Heart right ventricle (tissue), 16 donors: Measurements from ENCODE around the gene CCSER1. TPM values are rescaled to one million over a fixed set of nuclear protein-coding genes. Genes with fewer than 3 reads are reported as not detected.

Experiments
- ATAC-seq, 8 donors: fragments of 200-7000 bp; cut with Tn5 transposase; one replicate each; pipeline ENCODE4 v1.9.1; 2020; ENCODE audit warnings: mild to moderate bottlenecking in 8 of 8, moderate library complexity in 8 of 8, moderate number of reproducible peaks in 1 of 8
- DNase-seq, 2 donors: peaks; one replicate each; pipeline ENCODE4 v3.0.0-alpha.2; 2020
- H3K27ac ChIP-seq, 10 donors: fragments of 200-600 bp; sonication (generic) in 2 of 10; one replicate each; pipeline versions ENCODE4 v1.5.0 to v1.8.0; 2020 to 2022; ENCODE audit warnings: mild to moderate bottlenecking in 3 of 10
- H3K27me3 ChIP-seq, 7 donors: fragments of 200-600 bp; one replicate each; pipeline ENCODE4 v1.8.0; 2021 to 2022; ENCODE audit warnings: mild to moderate bottlenecking in 2 of 7
- H3K36me3 ChIP-seq, 9 donors: fragments of 200-600 bp; sonication (generic) in 1 of 9; one replicate each; pipeline versions ENCODE4 v1.5.0 to v1.8.0; 2020 to 2022; ENCODE audit warnings: mild to moderate bottlenecking in 2 of 9
- H3K4me1 ChIP-seq, 9 donors: fragments of 200-600 bp; sonication (generic) in 1 of 9; one replicate each; pipeline versions ENCODE4 v1.5.0 to v1.8.0; 2020 to 2022; ENCODE audit warnings: mild to moderate bottlenecking in 4 of 9
- H3K4me3 ChIP-seq, 10 donors: fragments of 200-600 bp; sonication (generic) in 2 of 10; one replicate each; pipeline versions ENCODE4 v1.5.0 to v1.8.0; 2020 to 2022; ENCODE audit warnings: mild to moderate bottlenecking in 7 of 10, moderate library complexity in 2 of 10
- H3K9me3 ChIP-seq, 11 donors: fragments of 200-600 bp in 10 of 11; sonication (generic) in 2 of 11; one replicate each; pipeline versions ENCODE4 v1.5.0 to v1.8.0; 2013 to 2022; ENCODE audit warnings: mild to moderate bottlenecking in 2 of 11, control low read depth in 1 of 11, moderate library complexity in 1 of 11
- CTCF ChIP-seq, 9 donors: fragments of 200-600 bp; sonication (generic) in 2 of 9; IDR thresholded peaks; one replicate each; pipeline versions ENCODE4 v1.5.0 to v1.8.0; 2021 to 2022; ENCODE audit warnings: antibody characterized with exemption in 9 of 9, mild to moderate bottlenecking in 5 of 9, moderate library complexity in 1 of 9
- WGBS, 2 donors: extraction: QIAGEN DNeasy Blood & Tissue Kit; methylation state at CpG; one replicate each; pipeline ENCODE4 v1.1.7; 2013; ENCODE audit warnings: inconsistent platforms in 1 of 2; 5-methylcytosine and 5-hydroxymethylcytosine counted together
- intact Hi-C, 10 donors: fragments of 100-400 bp; cut with DNase I; formaldehyde crosslinking; loops; one replicate each; pipeline versions ENCODE4 v1.11.1 to v1.14.2; 2022
- polyA plus RNA-seq, 2 donors: library from polyadenylated mRNA; stranded (reverse); fragments of 200-250 nt; gene quantifications; one replicate each; pipeline ENCODE4 v1.2.3, GENCODE V29; 2013
- total RNA-seq, 10 donors: library from RNA; stranded (reverse); fragmentation: NEBNext Ultra II Directional in 3 of 10; extraction: Animal tissue kit (Norgen Biotek cat#: 25700) in 3 of 10; gene quantifications; one replicate each; pipeline versions ENCODE4 v1.2.1 to v1.2.4, GENCODE V29; 2021 to 2023
- donor health status: Arrhythmogenic right ventricular cardiomyopathy.
- donor health status: ischemic (EF 13 %, LVEDD 7.1; RV severe dilation, severe dysfunction).
- donor health status: healthy with polysubstance abuse.
- donor health status: DM: no; HTN: yes; CAD: no.
- donor health status: DM: no; HTN: no; CAD: no.
- donor health status: ischemic (EF 25% LVEDD 6.9; RV normal size, moderate dysfunction).
- donor health status: ischemic (EF 25% LVEDD 5.7; RV mildly dilated, moderate dysfunction).
- donor health status: healthy.
- donor health status: DM: yes; HTN: yes; CAD: no.
- donor health status: Ischemic cardiomyopathy.
- donor health status: ischemic (EF 35%, LVEDD 5.7; RV mildly dilated, moderate dysfunction).
- donor health status: nonischemic (EF 11% LVEDD 7.7; RV severe dilation, severe dysfunction).
- donor health status: DM: yes; HTN: yes; CAD: no.
- donor health status: PGD.
- donor health status: ischemic (EF 29% LVEDD 5.4; RV normal size, mild dysfunction).
- donor health status: nonischemic (EF 23%, LVEDD 6.1; RV moderate dilation, normal function).

Gene CCSER1
- total and polyA plus RNA-seq, 12 donors, result 1.5 to 16.4 (median 12.0) TPM

DNA sequence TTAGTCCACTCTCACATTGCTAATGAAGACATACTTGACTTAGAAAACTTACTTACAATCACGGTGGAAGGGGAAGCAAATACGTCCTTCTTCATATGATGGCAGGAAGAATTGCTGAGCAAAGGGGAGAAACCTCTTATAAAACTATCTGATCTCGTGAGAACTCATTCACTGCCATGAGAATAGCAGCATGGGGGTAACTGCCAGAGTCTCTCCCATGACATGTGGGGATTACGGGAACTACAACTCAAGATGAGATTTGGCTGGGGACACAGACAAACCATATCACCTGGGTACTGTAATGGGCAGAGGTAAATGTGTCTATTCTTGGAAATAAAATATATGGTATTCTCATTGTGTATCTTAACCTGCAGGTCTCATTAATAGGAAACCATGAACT is 1464.9 kb downstream of the CCSER1 start:
- DNase-seq, result no peak
- intact Hi-C loops, result no loop called here
- no peaks in the 10 kb centered on the region for H3K9me3 ChIP-seq
- no peaks in the 10 kb centered on the region for H3K36me3 ChIP-seq
- no peaks in the 10 kb centered on the region for H3K27me3 ChIP-seq
- TF ChIP-seq CTCF (IDR thresholded peaks at IDR 0.05), result no peak
- H3K4me1 ChIP-seq, result no peaks in the 10 kb centered on the region
- H3K4me3 ChIP-seq, result no peak overlapping the region
- no peak overlapping the region for H3K27ac ChIP-seq
- WGBS, 2 donors, result 82 to 83% methylated on average over 4 of the region's 4 CpGs
- no peak for ATAC-seq

DNA sequence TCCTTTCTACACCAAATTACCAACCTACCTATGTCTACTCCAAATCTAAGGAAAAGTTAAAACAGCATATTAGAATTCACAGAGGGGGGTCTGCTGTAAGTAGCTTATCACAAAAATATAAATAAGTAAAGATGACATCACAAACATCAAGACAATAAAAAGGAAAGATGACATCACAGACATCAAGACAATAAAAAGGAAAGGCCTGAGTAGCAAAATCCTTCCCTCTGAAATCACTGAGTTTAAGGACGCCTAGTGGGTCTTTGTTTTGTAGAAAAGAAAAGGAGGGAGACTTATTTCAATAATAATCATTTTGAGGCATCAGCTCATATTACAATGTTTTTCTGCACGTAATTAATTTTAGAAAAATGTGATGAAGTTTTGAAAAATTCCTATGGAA is 1469.5 kb downstream of the CCSER1 start:
- Histone ChIP-seq H3K36me3 (no peaks in the 10 kb centered on the region), H3K27ac (no peak overlapping the region), H3K4me3 (no peak overlapping the region), H3K4me1 (no peaks in the 10 kb centered on the region), H3K27me3 (no peaks in the 10 kb centered on the region), H3K9me3 (no peaks in the 10 kb centered on the region)
- WGBS, 2 donors, result 34 to 56% methylated on average over 2 of the region's 2 CpGs
- intact Hi-C loops, result no loop called here
- ATAC-seq (no peak), DNase-seq (no peak)
- no peak for TF ChIP-seq CTCF (IDR thresholded peaks at IDR 0.05)

DNA sequence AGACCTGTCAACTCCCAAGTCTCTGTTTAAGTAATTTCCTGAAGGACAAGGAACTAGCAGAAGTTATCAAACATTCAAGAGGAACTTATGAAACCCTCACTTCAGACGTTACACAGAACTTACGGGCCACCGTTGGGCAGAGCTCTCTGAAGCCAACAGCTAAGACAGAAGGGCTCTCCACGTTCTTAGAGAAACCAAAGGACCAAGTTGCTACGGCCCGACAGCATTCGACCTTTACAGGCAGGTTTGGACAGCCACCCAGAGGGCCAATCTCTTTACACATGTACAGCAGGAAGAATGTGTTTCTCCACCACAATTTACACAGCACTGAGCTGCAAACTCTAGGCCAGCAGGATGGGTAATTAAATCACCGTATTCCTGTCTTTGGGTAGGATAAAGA is 1471.5 kb downstream of the CCSER1 start:
- DNase-seq (no peak), ATAC-seq (no peak)
- no peaks in the 10 kb centered on the region for H3K36me3 ChIP-seq
- intact Hi-C loops, result no loop called here
- no peaks in the 10 kb centered on the region for H3K4me1 ChIP-seq
- no peaks in the 10 kb centered on the region for H3K27me3 ChIP-seq
- TF ChIP-seq CTCF (IDR thresholded peaks at IDR 0.05), result no peak
- H3K9me3 ChIP-seq, result no peaks in the 10 kb centered on the region
- no peak overlapping the region for H3K27ac ChIP-seq
- WGBS, 2 donors, result 78 to 85% methylated on average over 8 of the region's 8 CpGs
- no peak overlapping the region for H3K4me3 ChIP-seq

GRCh38 chr4:91600301-91600700 is 1473.1 kb downstream of the CCSER1 start:
- 60 to 68% methylated on average over 1 of the region's 1 CpG for WGBS, 2 donors
- DNase-seq, result no peak
- no peak for TF ChIP-seq CTCF (IDR thresholded peaks at IDR 0.05)
- no peak for ATAC-seq
- no peak overlapping the region for H3K4me3 ChIP-seq
- no peak overlapping the region for H3K27ac ChIP-seq
- H3K27me3 ChIP-seq, result no peaks in the 10 kb centered on the region
- no peaks in the 10 kb centered on the region for H3K4me1 ChIP-seq
- H3K9me3 ChIP-seq, result no peaks in the 10 kb centered on the region
- no peaks in the 10 kb centered on the region for H3K36me3 ChIP-seq
- intact Hi-C loops, result no loop called here

- H3K27me3 ChIP-seq, result no peaks in the 10 kb centered on the region
- no peaks in the 10 kb centered on the region for H3K36me3 ChIP-seq
- intact Hi-C loops, result no loop called here
- DNase-seq (no peak), ATAC-seq (no peak)
- 71 to 78% methylated on average over 1 of the region's 1 CpG for WGBS, 2 donors
- H3K4me1 ChIP-seq, result no peaks in the 10 kb centered on the region
- no peak for TF ChIP-seq CTCF (IDR thresholded peaks at IDR 0.05)
- H3K9me3 ChIP-seq, result no peaks in the 10 kb centered on the region
- H3K27ac ChIP-seq, result no peak overlapping the region
- H3K4me3 ChIP-seq, result no peak overlapping the region
Measured at GRCh38 chr4:91601401-91601800, 1474.2 kb downstream of the CCSER1 start.
